Right lobe of liver (tissue), 4 donors: Measurements from ENCODE around the gene CNNM1.

Experiments
- CTCF ChIP-seq, 4 donors: fragments of 200-600 bp in 3 of 4; fragments of 450-650 bp in 1 of 4; IDR thresholded peaks; one replicate each; pipeline versions ENCODE4 v1.5.1 to v1.8.0; 2016 to 2022; ENCODE audit warnings: antibody characterized with exemption in 4 of 4, mild to moderate bottlenecking in 2 of 4
- POLR2A ChIP-seq: fragments of 450-650 bp; IDR thresholded peaks from one replicate; pipeline ENCODE4 v1.6.1; 2017; ENCODE audit warnings: antibody characterized with exemption, mild to moderate bottlenecking
- donor health status: DM: no; HTN: no; CAD: no.
- donor health status: DM: no; HTN: no; CAD: no.
- donor health status: DM: no; HTN: yes; CAD: no.

- no peak for TF ChIP-seq POLR2A
- TF ChIP-seq CTCF (IDR thresholded peaks at IDR 0.05) = no peak
Measured at GRCh38 chr10:99315853-99316252, 13.3 kb upstream of the CNNM1 start.
